Testis (tissue), 2 donors: ENCODE data around the gene DNAJC3.
"Not testable (repeated sequence)": the region's sequence is repeated elsewhere in the genome, so short reads cannot be mapped to it uniquely, and the experiment has no call there.

Source experiments
- CTCF ChIP-seq, 3 experiments: fragments of 450-650 bp in 2 of 3; fragments of 200-600 bp in 1 of 3; sonication (generic) in 1 of 3; IDR thresholded peaks; one replicate each; pipeline ENCODE4 v1.5.1; 2016 to 2019; ENCODE audit warnings: antibody characterized with exemption in 3 of 3, mild to moderate bottlenecking in 2 of 3, moderate library complexity in 1 of 3
- POLR2A ChIP-seq: fragments of 450-650 bp; IDR thresholded peaks from one replicate; pipeline ENCODE4 v1.6.1; 2017; ENCODE audit warnings: antibody characterized with exemption, mild to moderate bottlenecking, moderate library complexity

- TF ChIP-seq CTCF (IDR thresholded peaks at IDR 0.05); POLR2A: not testable (repeated sequence)
Measured at GRCh38 chr13:95789315-95789714, 112.4 kb downstream of the DNAJC3 start.
